Measurements from ENCODE around the gene DGKH.
"Not testable (repeated sequence)": the region's sequence is repeated elsewhere in the genome, so short reads cannot be mapped to it uniquely, and the experiment has no call there.

The DGKH gene

DNA sequence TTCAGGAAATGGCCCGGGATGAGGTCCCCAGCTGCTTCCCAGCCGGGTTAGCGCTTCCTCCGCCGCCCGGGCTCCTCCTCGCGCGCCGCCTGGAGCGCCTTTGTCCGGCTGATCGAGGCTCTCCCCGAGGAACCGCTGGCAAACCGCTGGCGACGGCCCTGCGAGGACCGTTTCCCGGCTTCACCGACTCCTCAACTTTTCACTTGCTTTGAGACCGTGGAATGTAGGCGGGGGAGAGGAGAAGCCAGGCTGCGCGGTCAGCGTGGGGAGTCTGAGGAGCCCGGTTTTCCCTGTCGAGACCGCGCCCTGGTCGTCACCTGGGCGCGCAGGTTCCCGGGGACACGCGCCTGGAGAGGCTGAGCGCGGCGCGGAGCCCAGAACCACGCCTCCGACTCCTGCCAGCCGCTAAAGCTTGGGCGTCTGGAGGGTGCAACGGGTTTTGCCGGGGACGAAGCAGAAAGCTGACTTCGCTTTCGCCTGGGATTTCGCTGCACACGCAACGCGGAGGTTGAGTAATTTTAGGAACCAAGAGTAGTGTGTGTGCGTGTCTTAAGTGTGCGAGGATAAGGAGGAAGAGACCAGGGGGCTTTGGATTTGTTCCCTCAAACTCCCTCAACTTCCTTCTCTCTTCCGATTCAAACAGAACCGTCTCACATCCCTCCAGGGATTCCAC is 7.3 kb upstream of the DGKH start:
- DNase-seq (ENCODE audit: low read depth in 2 of 2) = no peak

- no peak for DNase-seq (ENCODE audit: low read depth in 2 of 2)
Observed at GRCh38 chr13:42041684-42042035, 6.8 kb upstream of the DGKH start.

GRCh38 chr13:42043676-42044075 is 4.8 kb upstream of the DGKH start:
- no peak for DNase-seq (ENCODE audit: low read depth in 2 of 2)

- DNase-seq (ENCODE audit: low read depth in 2 of 2) = no peak
Observed at GRCh38 chr13:42046448-42046847, 2.0 kb upstream of the DGKH start.

GRCh38 chr13:42047561-42048341 is 697 bp upstream of the DGKH start:
- DNase-seq (ENCODE audit: low read depth in 2 of 2) = no peak

- DNase-seq (ENCODE audit: low read depth in 2 of 2) = peak in 1 of 2 experiments; percentile 22
Observed at GRCh38 chr13:42048684-42049453, 421 bp downstream of the DGKH start.

DNA sequence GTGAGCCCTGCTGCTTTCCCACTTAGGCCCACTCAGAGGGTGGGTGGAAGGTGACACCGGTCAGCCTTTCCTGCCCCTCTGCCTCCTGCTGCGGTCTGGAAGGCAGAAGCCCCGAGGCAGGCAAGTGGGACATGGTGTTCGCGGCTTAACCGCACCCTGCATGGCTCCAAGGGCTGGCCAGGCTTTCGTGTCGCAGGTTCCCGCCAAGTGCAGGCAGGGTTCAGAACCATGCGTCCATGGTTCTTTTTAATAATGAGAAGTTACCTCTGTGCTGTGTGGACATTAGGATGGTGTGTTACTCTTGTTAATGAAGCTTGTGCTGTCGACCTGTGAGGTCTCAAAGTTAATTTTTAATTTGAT is 986 bp downstream of the DGKH start:
- DNase-seq (ENCODE audit: low read depth in 2 of 2) = no peak

DNA sequence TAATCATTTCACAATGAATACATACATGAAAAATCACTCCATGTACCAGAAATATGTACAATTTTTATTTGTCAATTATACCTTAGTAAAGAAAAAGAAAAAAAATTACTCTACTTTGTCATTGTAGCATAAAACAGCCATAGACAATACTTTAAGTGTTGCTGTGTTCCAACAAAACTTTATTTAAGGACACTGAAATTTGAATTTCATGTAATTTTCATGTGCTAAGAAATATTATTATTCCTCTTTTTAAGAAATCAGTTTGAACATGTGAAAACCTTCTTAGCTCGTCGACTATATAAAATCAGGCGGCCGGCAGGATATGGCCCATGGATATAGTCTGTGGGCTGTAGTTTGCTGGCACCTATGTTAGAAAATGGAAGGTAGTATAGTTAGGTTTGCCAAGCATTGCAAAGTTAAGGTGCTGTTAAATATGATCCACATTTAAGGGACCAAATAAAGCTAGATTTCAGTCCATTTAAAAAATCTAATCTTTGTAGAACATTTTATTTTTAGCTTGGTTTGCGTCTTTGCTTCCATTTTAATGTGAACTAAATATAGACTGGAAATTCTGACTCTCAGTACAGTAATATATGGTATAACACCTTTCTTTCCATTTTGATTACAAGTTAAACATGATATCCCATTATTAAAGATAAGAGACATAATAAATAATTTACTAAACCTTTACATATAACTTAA is 6.5 kb downstream of the DGKH start:
- no peak for DNase-seq (ENCODE audit: low read depth in 2 of 2)

DNA sequence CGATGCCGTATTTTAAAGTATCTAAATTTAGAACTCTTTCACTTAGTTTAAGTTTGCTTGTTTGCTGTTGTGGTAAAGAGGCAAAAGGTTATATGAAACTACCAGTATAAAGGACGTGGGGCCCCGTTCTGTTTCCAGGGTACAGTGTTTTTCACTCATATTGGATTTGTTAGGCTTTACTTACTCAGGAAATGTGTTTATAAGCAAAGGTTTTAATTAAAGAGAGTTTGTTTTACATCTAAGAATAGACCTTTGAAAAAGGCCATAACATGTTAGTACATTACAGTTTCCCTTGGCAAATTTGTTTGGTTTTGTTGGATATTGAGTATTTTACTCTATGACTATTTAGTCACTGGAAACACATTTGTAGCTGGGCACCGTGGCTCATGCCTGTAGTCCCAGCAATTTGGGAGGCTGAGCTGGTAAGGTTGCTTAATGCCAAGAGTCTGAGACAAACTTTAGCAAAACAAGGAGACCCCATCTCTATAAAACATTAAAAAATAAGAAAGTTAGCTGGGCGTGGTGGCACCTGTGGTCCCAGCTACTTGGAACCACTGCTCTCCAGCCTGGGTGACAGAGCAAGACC is 7.1 kb downstream of the DGKH start:
- no peak for DNase-seq (ENCODE audit: low read depth in 2 of 2)

GRCh38 chr13:42056146-42056545 is 7.7 kb downstream of the DGKH start:
- DNase-seq (ENCODE audit: low read depth in 2 of 2) = no peak

DNA sequence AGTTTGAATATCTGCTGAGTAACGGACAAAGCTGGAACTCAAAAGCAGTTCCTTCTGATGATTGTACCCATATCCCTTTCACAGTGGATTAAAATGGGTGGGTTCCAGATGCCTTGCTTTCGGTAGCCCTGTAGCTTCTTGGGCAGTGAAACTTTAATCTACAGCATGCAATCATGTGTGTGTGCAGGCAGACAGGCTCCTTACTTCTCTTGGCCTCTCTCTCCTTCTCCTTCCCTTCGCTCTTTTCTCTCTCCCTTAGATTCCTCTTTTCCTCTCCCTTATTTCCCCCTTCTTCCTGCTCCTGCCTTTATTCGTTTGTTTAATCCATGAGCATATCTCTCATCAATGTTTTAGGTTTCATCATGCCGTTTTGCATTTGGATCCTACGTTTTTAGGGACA is 8.1 kb downstream of the DGKH start:
- no peak for DNase-seq (ENCODE audit: low read depth in 2 of 2)

DNA sequence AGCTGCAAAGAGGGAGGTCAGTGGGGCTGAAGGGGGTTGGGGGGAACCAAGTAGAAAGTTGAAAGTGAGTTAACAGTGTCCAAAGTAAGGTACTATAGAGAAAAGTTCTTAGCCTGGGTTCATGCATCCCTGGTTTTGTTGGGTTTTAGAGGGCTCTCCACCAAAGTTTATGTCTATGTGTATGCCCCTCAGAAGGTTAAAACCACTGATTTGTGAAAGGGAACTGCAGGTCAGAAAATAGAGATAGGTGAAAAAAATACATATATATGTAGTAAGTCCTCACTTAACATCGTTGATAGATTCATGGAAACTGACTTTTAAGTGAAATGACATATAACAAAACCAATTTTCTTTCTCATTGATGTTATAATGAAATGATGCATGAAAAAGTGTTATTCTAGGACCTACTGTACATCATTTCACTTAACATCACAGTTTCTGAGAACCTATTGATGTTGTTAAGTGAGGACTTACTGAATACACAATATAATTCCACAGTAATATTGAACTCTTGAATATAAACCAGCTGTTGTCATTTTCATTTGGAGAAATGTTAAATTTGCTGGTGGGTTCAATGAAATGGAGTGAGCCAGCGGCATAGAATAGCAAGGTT is 9.6 kb downstream of the DGKH start:
- no peak for DNase-seq (ENCODE audit: low read depth in 2 of 2)

GRCh38 chr13:42061943-42062342 is 13.5 kb downstream of the DGKH start:
- DNase-seq (ENCODE audit: low read depth in 2 of 2) = no peak

- no peak for DNase-seq (ENCODE audit: low read depth in 2 of 2)
Observed at GRCh38 chr13:42063105-42063504, 14.7 kb downstream of the DGKH start.

DNA sequence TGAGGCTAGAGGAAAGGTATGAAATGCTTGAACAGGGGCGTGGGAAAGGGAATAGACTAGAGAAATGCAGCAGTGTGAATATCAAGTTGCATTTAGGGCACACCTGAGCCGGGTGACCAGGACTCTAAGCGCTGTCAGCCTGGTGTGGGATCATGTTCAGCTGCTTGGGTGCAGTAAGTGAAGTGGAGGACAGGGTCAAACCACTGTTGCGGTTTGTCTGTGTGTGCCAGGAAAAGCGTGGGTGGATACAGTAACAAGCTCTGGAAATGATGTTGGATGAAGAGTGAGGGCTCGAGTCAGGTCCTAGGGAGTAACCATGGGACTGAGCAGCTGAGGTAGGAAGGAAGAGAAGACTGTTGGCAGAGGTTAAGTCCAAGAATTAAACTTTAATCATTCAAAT is 15.8 kb downstream of the DGKH start:
- no peak for DNase-seq (ENCODE audit: low read depth in 2 of 2)

GRCh38 chr13:42064966-42065365 is 16.5 kb downstream of the DGKH start:
- DNase-seq (ENCODE audit: low read depth in 2 of 2) = no peak

DNA sequence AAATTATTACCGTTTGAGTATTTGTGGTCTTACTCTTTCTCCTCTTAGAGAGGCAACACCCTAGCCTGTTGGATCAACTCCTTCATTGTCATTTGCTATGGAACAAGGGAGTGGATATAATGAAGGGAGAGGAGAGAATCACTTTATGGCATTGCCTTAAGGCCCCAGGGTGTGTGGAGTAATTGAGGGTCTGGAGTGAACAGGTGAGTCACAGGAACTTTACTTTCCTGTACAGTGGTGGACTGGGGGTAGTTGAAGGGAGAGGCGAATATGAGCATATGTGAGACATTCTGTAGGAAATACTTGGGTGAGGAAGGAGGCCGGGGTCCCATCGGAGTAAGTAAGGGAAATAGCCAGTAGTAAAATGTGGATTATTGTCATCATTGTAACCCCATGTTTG is 17.0 kb downstream of the DGKH start:
- DNase-seq (ENCODE audit: low read depth in 2 of 2) = no peak

DNA sequence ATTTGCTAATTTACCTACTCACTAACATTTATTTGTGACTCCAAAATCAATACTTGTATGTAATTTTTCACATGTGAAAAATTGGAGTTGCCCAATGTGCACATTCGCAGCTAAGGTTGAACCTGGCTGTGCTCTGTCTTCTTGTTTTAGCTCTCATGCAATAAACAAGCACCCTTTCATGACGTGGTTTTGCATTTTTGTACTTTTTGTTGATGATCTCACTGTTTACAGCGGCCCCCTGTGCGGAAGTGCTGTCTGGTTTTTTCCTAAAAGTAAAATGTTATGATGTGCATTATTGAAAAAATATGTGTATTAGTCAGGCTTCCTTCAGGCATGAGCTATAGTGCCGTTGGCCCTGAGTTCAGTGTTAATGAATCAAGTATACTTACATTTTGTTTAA is 18.1 kb downstream of the DGKH start:
- peak; percentile 86 for DNase-seq (ENCODE audit: low read depth in 2 of 2)

DNA sequence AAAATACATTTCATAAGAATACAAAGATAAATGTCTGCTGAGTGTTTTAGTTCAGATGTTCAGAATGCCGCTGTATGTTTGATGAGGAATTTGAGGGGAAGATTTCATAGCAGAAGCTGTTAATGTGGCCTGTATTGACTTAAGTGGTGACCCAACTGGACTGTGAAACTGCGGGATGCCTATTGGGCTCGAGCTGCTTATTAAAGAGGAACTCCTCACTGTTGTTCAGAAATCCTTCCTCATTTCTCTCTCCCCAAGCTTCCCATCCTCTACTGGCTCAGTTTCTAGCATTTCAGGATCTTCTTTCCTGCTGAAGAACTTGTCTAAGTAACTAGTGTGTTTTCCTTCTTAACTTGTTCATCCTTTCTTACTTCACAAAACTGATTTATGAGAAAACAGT is 20.4 kb downstream of the DGKH start:
- no peak for DNase-seq (ENCODE audit: low read depth in 2 of 2)

GRCh38 chr13:42070599-42070998 is 22.2 kb downstream of the DGKH start:
- DNase-seq (ENCODE audit: low read depth in 2 of 2) = not testable (repeated sequence)

GRCh38 chr13:42071179-42071578 is 22.7 kb downstream of the DGKH start:
- not testable (repeated sequence) for DNase-seq (ENCODE audit: low read depth in 2 of 2)

Data from fibroblast of skin of left biceps (primary cell).